Mucosa of rectum (tissue), 2 donors: ENCODE measurements around the gene GHRHR.

Experiments
- H3K27ac ChIP-seq, 2 donors: one replicate each; pipeline ENCODE4 v1.7.0; 2013; ENCODE audit warnings: inconsistent platforms in 2 of 2, low read depth in 2 of 2, low read length in 2 of 2
- H3K27me3 ChIP-seq, 2 donors: one replicate each; pipeline ENCODE4 v1.7.0; 2013; ENCODE audit warnings: low read length in 2 of 2; ENCODE audit not compliant: control insufficient read depth in 2 of 2, insufficient read depth in 2 of 2
- H3K36me3 ChIP-seq, 2 donors: one replicate each; pipeline ENCODE4 v1.7.0; 2013; ENCODE audit warnings: low read length in 2 of 2; ENCODE audit not compliant: control insufficient read depth in 2 of 2, insufficient read depth in 2 of 2
- H3K4me1 ChIP-seq, 2 donors: one replicate each; pipeline ENCODE4 v1.7.0; 2013; ENCODE audit warnings: low read length in 2 of 2, mild to moderate bottlenecking in 1 of 2; ENCODE audit not compliant: control insufficient read depth in 2 of 2, insufficient read depth in 2 of 2
- H3K4me3 ChIP-seq, 2 donors: one replicate each; pipeline ENCODE4 v1.7.0; 2013; ENCODE audit warnings: low read length in 2 of 2
- H3K9ac ChIP-seq, 2 donors: one replicate each; pipeline ENCODE4 v1.7.0; 2013; ENCODE audit warnings: low read length in 2 of 2, low read depth in 1 of 2, mild to moderate bottlenecking in 1 of 2
- H3K9me3 ChIP-seq, 2 donors: one replicate each; pipeline ENCODE4 v1.7.0; 2013; ENCODE audit warnings: low read length in 2 of 2; ENCODE audit not compliant: control insufficient read depth in 2 of 2
- donor health status: healthy.
- donor health status: Normal muscosa, but diverticular disease.

Gene GHRHR

GRCh38 chr7:30998180-30998579 is 34.4 kb downstream of the GHRHR start:
- no peaks in the 10 kb centered on the region for H3K9me3 ChIP-seq
- H3K9ac ChIP-seq, result no peak overlapping the region
- H3K4me1 ChIP-seq, result no peaks in the 10 kb centered on the region
- H3K36me3 ChIP-seq, result no peaks in the 10 kb centered on the region
- no peak overlapping the region for H3K4me3 ChIP-seq
- H3K27me3 ChIP-seq, result no peaks in the 10 kb centered on the region
- no peak overlapping the region for H3K27ac ChIP-seq

DNA sequence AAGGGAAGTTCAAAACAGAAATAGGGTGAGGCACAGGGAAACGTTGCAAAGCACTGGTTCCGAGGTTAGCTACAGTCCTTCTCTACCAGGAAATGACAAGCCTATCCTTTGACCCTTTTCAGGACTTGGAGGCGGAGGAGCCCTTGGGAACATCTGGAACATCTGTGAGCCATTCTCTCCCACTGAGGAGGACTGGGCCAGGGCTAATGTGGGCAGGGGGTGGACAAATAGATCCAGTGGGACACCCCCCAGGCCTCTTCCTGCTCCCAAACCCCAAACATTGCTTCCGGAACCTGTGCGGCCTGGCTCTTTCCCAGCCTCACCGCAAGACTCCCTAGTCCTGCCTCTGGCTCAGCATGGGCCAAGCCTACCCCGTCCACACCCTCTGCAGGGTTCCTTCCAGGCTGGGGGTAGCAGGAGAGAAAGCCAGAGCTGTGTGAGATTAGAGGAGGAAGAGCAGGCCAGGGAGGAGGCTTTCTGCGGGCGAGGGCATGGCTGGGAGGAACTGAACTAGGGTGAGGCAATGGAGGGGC is 36.5 kb downstream of the GHRHR start:
- no peak overlapping the region for H3K4me3 ChIP-seq
- H3K36me3 ChIP-seq, result no peaks in the 10 kb centered on the region
- H3K27me3 ChIP-seq, result no peaks in the 10 kb centered on the region
- H3K9me3 ChIP-seq, result no peaks in the 10 kb centered on the region
- no peak overlapping the region for H3K9ac ChIP-seq
- H3K4me1 ChIP-seq, result no peaks in the 10 kb centered on the region
- H3K27ac ChIP-seq, result no peak overlapping the region

DNA sequence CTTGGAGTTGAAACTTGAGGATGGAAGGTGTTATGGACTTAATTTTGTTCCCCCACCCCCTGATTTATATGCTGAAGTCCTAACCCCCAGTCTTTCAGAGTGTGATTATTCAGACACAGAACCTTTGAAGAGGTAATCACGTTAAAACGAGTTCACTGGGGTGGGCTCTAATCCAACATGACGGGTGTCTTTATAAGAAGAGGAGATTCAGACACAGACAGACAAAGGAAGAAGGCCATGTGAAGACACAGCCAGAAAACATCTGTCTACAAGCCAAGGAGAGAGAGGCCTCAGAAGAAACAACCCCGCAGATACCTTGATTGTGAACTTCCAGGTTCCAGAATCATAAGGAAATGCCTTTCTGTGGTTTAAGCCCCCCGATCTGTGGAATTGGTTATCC is 37.0 kb downstream of the GHRHR start:
- H3K4me3 ChIP-seq, result no peak overlapping the region
- H3K27ac ChIP-seq, result no peak overlapping the region
- peaks cover 0 to under 1% of the 10 kb centered on the region in 2 donors for H3K27me3 ChIP-seq
- H3K36me3 ChIP-seq, result no peaks in the 10 kb centered on the region
- H3K9ac ChIP-seq, result no peak overlapping the region
- H3K9me3 ChIP-seq, result no peaks in the 10 kb centered on the region
- H3K4me1 ChIP-seq, result no peaks in the 10 kb centered on the region

DNA sequence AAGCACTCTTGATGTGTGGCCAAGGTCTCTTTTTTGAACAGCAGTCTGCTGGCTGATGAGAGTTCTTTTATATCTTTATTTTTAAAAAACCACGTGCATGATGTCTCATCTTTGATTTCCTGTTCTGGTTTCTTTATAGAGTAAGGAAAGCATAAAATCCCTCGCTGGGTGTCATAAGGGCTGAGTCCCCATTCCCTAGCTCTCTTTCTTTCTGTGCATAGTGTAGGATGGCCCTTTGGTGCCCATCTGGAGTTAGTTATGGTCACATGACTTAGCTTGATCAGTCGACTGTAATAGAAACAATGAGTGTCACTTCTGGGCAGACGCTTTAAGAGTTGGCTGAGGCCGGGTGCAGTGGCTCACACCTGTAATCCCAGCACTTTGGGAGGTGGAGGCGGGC is 38.5 kb downstream of the GHRHR start:
- Histone ChIP-seq H3K27me3 (peaks cover 0 to 5% of the 10 kb centered on the region in 2 donors), H3K9me3 (no peaks in the 10 kb centered on the region), H3K36me3 (no peaks in the 10 kb centered on the region), H3K4me3 (no peak overlapping the region), H3K9ac (no peak overlapping the region), H3K27ac (no peak overlapping the region), H3K4me1 (no peaks in the 10 kb centered on the region)

GRCh38 chr7:31003097-31003496 is 39.3 kb downstream of the GHRHR start:
- Histone ChIP-seq H3K27me3 (peaks cover 0 to 5% of the 10 kb centered on the region in 2 donors), H3K27ac (no peak overlapping the region), H3K9me3 (no peaks in the 10 kb centered on the region), H3K4me3 (no peak overlapping the region), H3K4me1 (no peaks in the 10 kb centered on the region), H3K9ac (no peak overlapping the region), H3K36me3 (no peaks in the 10 kb centered on the region)

- H3K9ac ChIP-seq, result no peak overlapping the region
- no peak overlapping the region for H3K4me3 ChIP-seq
- no peak overlapping the region for H3K27ac ChIP-seq
- no peaks in the 10 kb centered on the region for H3K9me3 ChIP-seq
- H3K36me3 ChIP-seq, result no peaks in the 10 kb centered on the region
- peaks cover 0 to 5% of the 10 kb centered on the region in 2 donors for H3K27me3 ChIP-seq
- no peaks in the 10 kb centered on the region for H3K4me1 ChIP-seq
These were observed 40.0 kb downstream of the GHRHR start for GRCh38 chr7:31003721-31004120.

GRCh38 chr7:31004393-31004792 is 40.6 kb downstream of the GHRHR start:
- H3K27me3 ChIP-seq, result peaks cover 0 to 5% of the 10 kb centered on the region in 2 donors

DNA sequence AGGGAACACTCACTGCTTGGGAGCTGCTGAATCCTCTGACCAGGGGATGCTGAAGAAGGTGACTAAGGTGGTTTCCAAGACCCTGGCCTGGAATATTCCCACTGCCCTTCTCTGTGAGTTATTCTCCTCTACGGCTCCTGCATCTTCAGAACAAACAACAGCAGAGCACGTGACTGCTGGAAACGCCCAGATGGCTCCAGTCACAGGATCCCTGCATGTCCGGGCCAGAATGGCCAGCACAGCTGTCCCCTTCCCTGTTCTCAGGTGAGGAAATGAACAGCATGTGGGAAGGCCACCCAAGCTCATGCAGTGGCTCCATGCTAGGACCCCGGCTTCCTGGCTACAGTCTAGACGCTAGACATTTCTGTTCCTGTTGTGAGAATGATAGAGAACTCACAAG is 43.1 kb downstream of the GHRHR start:
- Histone ChIP-seq H3K4me3 (no peak overlapping the region), H3K27ac (no peak overlapping the region), H3K36me3 (no peaks in the 10 kb centered on the region), H3K27me3 (peaks cover 0 to 5% of the 10 kb centered on the region in 2 donors), H3K4me1 (no peaks in the 10 kb centered on the region), H3K9ac (no peak overlapping the region), H3K9me3 (no peaks in the 10 kb centered on the region)

More at GRCh38 chr7:31004393-31004792, 40.6 kb downstream of the GHRHR start:
- no peak overlapping the region for H3K4me3 ChIP-seq
- H3K27ac ChIP-seq, result no peak overlapping the region
- H3K9ac ChIP-seq, result no peak overlapping the region
- H3K9me3 ChIP-seq, result no peaks in the 10 kb centered on the region
- H3K36me3 ChIP-seq, result no peaks in the 10 kb centered on the region
- no peaks in the 10 kb centered on the region for H3K4me1 ChIP-seq

DNA sequence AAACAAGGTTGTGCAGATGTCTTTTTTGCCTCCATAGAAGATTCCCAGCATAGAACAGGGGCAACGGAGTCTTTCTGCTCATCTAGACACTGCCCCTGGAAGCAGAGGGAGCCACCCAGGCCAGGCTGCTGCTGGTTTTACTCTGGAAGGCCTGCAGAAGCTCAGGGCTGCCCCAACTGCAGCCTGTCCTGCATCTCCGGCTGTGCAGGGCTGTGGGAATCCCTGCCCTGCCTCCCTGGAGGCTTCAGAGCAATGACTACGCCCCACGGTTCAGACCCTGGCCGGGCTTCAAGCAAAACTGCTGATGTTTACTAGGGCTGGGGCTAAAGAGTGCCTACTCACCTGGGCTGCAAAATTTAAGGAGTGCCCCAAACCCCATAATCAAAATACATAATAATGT is 43.9 kb downstream of the GHRHR start:
- Histone ChIP-seq H3K4me3 (no peak overlapping the region), H3K27ac (no peak overlapping the region), H3K36me3 (no peaks in the 10 kb centered on the region), H3K4me1 (no peaks in the 10 kb centered on the region), H3K27me3 (peaks cover 0 to 5% of the 10 kb centered on the region in 2 donors), H3K9me3 (no peaks in the 10 kb centered on the region), H3K9ac (no peak overlapping the region)

DNA sequence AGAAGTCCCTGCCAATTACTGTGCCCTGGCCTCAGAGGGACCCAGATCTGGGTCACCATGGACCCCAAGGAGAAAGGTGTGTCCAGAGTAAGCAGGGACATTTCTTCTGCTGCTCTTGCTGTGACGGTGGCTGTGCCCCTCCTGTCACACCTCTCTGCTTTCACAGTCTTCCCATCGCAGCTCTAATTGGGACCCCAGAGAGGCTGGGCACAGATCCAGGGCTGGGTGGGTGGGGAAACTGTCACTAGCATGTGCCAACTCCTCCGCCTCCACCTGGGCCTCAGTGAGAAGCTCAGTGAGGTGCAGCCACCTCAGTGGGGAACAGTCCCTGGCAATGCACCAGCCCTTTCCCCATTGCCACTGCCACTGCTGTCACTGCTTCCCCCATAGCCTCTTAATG is 51.1 kb downstream of the GHRHR start:
- Histone ChIP-seq H3K4me1 (no peaks in the 10 kb centered on the region), H3K36me3 (no peaks in the 10 kb centered on the region), H3K27me3 (no peaks in the 10 kb centered on the region), H3K9ac (no peak overlapping the region), H3K4me3 (no peak overlapping the region), H3K27ac (no peak overlapping the region), H3K9me3 (no peaks in the 10 kb centered on the region)
